IPS DF 4.7 (cell line): ENCODE measurements around the gene TBL1X.
"Not testable (repeated sequence)": the region's sequence is repeated elsewhere in the genome, so short reads cannot be mapped to it uniquely, and the experiment has no call there.

Experiments
- DNase-seq: peaks from one replicate; pipeline ENCODE4 v3.0.0-alpha.2; 2013; ENCODE audit warnings: low spot score; ENCODE audit errors: extremely low read depth

The TBL1X gene

GRCh38 chrX:9749146-9749692 is 284.4 kb downstream of the TBL1X start:
- DNase-seq = no peak

GRCh38 chrX:9757366-9757765 is 292.5 kb downstream of the TBL1X start:
- no peak for DNase-seq

- DNase-seq = no peak
Observed at GRCh38 chrX:9758021-9758638, 293.3 kb downstream of the TBL1X start.

GRCh38 chrX:9759337-9759736 is 294.5 kb downstream of the TBL1X start:
- DNase-seq = no peak

GRCh38 chrX:9765072-9765736 is 300.3 kb downstream of the TBL1X start:
- DNase-seq = no peak

- DNase-seq = no peak
Observed at GRCh38 chrX:9765737-9766097, 300.9 kb downstream of the TBL1X start, which contains the start of gene GPR143. TSS of gene GPR143 (minus strand) at chrX:9765847. CDS start at chrX:9765817, 30 bp downstream.

GRCh38 chrX:9767375-9767774 is 302.5 kb downstream of the TBL1X start:
- DNase-seq = no peak

GRCh38 chrX:9768321-9768839 is 303.5 kb downstream of the TBL1X start:
- not testable (repeated sequence) for DNase-seq

- DNase-seq = no peak
Observed at GRCh38 chrX:9770319-9770718, 305.5 kb downstream of the TBL1X start.

GRCh38 chrX:9772943-9773342 is 308.1 kb downstream of the TBL1X start:
- no peak for DNase-seq

GRCh38 chrX:9775930-9776329 is 311.1 kb downstream of the TBL1X start:
- no peak for DNase-seq

GRCh38 chrX:9781941-9782340 is 317.1 kb downstream of the TBL1X start:
- no peak for DNase-seq

- no peak for DNase-seq
Observed at GRCh38 chrX:9784332-9784731, 319.5 kb downstream of the TBL1X start.

- no peak for DNase-seq
Observed at GRCh38 chrX:9785254-9785943, 320.5 kb downstream of the TBL1X start.

- no peak for DNase-seq
Observed at GRCh38 chrX:9785944-9786797, 321.3 kb downstream of the TBL1X start, which contains the start of gene SHROOM2. TSS of gene SHROOM2 (plus strand) at chrX:9786429. CDS start at chrX:9786546, 117 bp downstream.

GRCh38 chrX:9786798-9787635 is 322.2 kb downstream of the TBL1X start:
- DNase-seq = no peak

GRCh38 chrX:9788911-9789310 is 324.1 kb downstream of the TBL1X start:
- no peak for DNase-seq

- no peak for DNase-seq
Observed at GRCh38 chrX:9789555-9789954, 324.7 kb downstream of the TBL1X start.
